K562 (cell line): ENCODE measurements around the gene AIF1. TPM values are rescaled to one million over a fixed set of nuclear protein-coding genes. Genes with fewer than 3 reads are reported as not detected.

Experiments
- RBM14 ChIP-seq: fragments of 200-400 bp; formaldehyde crosslinking; IDR thresholded peaks from 2 replicates; pipeline ENCODE4 v1.6.1; 2018; ENCODE audit warnings: low read depth, mild to moderate bottlenecking, low read length, moderate library complexity, borderline replicate concordance; ENCODE audit not compliant: insufficient read depth
- RHOXF2B ChIP-seq: fragments of 250-450 bp; sonication (Bioruptor Pico); conservative IDR thresholded peaks from 2 replicates; pipeline ENCODE4 v1.5.1; 2021
- SIX5 ChIP-seq, 2 experiments: IDR thresholded peaks; 2 replicates each; pipeline ENCODE4 v1.6.1; 2011; ENCODE audit warnings: low read length in 2 of 2, borderline replicate concordance in 1 of 2, low read depth in 1 of 2, mild to moderate bottlenecking in 1 of 2, moderate library complexity in 1 of 2; ENCODE audit not compliant: insufficient read depth in 1 of 2
- TAF9B ChIP-seq: fragments of 450-650 bp; IDR thresholded peaks from 2 replicates; pipeline ENCODE4 v1.6.1; 2018; ENCODE audit warnings: mild to moderate bottlenecking; ENCODE audit not compliant: partially characterized antibody
- ZNF408 ChIP-seq: fragments of 250-450 bp; sonication (Bioruptor Pico); IDR thresholded peaks from 2 replicates; pipeline ENCODE4 v1.4.0; 2020; ENCODE audit warnings: low read depth, mild to moderate bottlenecking, moderate library complexity
- polyA plus RNA-seq, 8 experiments: library from polyadenylated mRNA; depleted of rRNA in 4 of 8; stranded (reverse) in 5 of 8; unstranded in 3 of 8; fragments of >200 nt; fragmentation: Nextera tagmentation in 2 of 8; fragmentation: Illumina TruSeq in 1 of 8; extraction: Ambion mirVana in 2 of 8; extraction: Trizol in 1 of 8; gene quantifications; 2 replicates each; pipeline versions ENCODE4 v1.2.1 to v1.2.3, GENCODE V29; 2011 to 2014; ENCODE audit warnings: inconsistent platforms in 1 of 8, missing spikeins in 1 of 8
- total RNA-seq, 7 experiments: library from RNA; depleted of rRNA in 6 of 7; stranded (reverse); fragments of >200 nt in 6 of 7; fragmentation: Illumina TruSeq in 2 of 7; extraction: Trizol in 2 of 7; gene quantifications; 2 replicates each; pipeline versions ENCODE4 v1.2.1 to v1.2.3, GENCODE V29; 2011 to 2021; ENCODE audit warnings: low replicate concordance in 1 of 7
- TF ChIP-seq, protein P1 (sequence below): sonication (generic); formaldehyde crosslinking; IDR thresholded peaks from 2 replicates; pipeline ENCODE4 v1.8.0; 2023; ENCODE audit warnings: mild to moderate bottlenecking, missing genetic modification reagents
- TF ChIP-seq, protein P2 (sequence below): fragments of 450-650 bp; IDR thresholded peaks from 2 replicates; pipeline ENCODE4 v1.6.1; 2016; ENCODE audit warnings: low read depth
- TF ChIP-seq, protein P3 (sequence below): IDR thresholded peaks from 3 replicates; pipeline ENCODE4 v1.6.1; 2011; ENCODE audit warnings: borderline replicate concordance, mild to moderate bottlenecking, moderate library complexity; ENCODE audit not compliant: insufficient read length; ENCODE audit errors: extremely low read depth
- TF ChIP-seq, protein P4 (sequence below), 2 experiments: fragments of 450-650 bp in 1 of 2; sonication (generic) in 1 of 2; formaldehyde crosslinking; conservative IDR thresholded peaks; 2 replicates each; pipeline versions ENCODE4 v1.4.0 to v1.8.1; 2020 to 2022; ENCODE audit warnings: mild to moderate bottlenecking in 1 of 2, missing genetic modification reagents in 1 of 2

The AIF1 gene
- total and polyA plus RNA-seq, 9 of the 15 experiments (the other 6 are each of a cell fraction or from before 2014, with no cell fraction given), result 9.4 to 33.4 (median 19.4) TPM

DNA sequence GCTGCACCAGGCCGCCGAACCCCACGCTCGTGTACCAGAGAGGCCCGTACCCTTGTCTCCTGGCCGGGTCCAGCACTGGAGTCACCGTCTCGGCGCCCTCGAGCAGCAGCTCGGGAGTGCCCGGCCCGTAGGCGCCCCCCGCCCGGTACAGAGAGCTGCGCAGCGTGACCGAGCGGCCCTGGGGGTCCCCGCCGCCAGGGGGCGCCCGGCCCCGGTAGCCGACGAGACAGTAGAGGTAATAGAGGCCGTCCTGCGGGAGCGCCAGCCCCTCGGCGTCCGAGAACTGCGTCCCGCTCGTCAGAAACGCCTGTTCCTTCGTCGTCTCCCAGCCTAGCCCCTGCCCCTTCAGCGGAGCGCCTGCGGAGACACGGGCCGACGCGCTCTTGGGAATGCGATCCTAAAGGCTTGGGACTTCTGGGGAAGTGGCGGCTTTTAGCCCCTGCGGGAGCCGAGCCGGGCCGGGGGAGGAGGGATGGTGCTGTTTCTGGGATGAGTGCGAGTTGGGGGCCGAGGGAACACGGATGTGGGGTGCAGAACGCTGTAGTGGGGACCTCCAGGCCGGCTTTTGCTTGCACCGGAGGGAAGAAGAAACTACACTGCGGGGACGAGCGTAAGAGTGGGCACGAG is 34.1 kb upstream of the AIF1 start (continued):
- TF ChIP-seq, protein P1, sequence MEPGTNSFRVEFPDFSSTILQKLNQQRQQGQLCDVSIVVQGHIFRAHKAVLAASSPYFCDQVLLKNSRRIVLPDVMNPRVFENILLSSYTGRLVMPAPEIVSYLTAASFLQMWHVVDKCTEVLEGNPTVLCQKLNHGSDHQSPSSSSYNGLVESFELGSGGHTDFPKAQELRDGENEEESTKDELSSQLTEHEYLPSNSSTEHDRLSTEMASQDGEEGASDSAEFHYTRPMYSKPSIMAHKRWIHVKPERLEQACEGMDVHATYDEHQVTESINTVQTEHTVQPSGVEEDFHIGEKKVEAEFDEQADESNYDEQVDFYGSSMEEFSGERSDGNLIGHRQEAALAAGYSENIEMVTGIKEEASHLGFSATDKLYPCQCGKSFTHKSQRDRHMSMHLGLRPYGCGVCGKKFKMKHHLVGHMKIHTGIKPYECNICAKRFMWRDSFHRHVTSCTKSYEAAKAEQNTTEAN (CRISPR knock-in tag), result no peak
- peak; percentile 96; the same call in 1 of the 2 replicates for TF ChIP-seq RBM14
- TF ChIP-seq ZNF408 (CRISPR knock-in tag), result no peak
- TF ChIP-seq, protein P2, sequence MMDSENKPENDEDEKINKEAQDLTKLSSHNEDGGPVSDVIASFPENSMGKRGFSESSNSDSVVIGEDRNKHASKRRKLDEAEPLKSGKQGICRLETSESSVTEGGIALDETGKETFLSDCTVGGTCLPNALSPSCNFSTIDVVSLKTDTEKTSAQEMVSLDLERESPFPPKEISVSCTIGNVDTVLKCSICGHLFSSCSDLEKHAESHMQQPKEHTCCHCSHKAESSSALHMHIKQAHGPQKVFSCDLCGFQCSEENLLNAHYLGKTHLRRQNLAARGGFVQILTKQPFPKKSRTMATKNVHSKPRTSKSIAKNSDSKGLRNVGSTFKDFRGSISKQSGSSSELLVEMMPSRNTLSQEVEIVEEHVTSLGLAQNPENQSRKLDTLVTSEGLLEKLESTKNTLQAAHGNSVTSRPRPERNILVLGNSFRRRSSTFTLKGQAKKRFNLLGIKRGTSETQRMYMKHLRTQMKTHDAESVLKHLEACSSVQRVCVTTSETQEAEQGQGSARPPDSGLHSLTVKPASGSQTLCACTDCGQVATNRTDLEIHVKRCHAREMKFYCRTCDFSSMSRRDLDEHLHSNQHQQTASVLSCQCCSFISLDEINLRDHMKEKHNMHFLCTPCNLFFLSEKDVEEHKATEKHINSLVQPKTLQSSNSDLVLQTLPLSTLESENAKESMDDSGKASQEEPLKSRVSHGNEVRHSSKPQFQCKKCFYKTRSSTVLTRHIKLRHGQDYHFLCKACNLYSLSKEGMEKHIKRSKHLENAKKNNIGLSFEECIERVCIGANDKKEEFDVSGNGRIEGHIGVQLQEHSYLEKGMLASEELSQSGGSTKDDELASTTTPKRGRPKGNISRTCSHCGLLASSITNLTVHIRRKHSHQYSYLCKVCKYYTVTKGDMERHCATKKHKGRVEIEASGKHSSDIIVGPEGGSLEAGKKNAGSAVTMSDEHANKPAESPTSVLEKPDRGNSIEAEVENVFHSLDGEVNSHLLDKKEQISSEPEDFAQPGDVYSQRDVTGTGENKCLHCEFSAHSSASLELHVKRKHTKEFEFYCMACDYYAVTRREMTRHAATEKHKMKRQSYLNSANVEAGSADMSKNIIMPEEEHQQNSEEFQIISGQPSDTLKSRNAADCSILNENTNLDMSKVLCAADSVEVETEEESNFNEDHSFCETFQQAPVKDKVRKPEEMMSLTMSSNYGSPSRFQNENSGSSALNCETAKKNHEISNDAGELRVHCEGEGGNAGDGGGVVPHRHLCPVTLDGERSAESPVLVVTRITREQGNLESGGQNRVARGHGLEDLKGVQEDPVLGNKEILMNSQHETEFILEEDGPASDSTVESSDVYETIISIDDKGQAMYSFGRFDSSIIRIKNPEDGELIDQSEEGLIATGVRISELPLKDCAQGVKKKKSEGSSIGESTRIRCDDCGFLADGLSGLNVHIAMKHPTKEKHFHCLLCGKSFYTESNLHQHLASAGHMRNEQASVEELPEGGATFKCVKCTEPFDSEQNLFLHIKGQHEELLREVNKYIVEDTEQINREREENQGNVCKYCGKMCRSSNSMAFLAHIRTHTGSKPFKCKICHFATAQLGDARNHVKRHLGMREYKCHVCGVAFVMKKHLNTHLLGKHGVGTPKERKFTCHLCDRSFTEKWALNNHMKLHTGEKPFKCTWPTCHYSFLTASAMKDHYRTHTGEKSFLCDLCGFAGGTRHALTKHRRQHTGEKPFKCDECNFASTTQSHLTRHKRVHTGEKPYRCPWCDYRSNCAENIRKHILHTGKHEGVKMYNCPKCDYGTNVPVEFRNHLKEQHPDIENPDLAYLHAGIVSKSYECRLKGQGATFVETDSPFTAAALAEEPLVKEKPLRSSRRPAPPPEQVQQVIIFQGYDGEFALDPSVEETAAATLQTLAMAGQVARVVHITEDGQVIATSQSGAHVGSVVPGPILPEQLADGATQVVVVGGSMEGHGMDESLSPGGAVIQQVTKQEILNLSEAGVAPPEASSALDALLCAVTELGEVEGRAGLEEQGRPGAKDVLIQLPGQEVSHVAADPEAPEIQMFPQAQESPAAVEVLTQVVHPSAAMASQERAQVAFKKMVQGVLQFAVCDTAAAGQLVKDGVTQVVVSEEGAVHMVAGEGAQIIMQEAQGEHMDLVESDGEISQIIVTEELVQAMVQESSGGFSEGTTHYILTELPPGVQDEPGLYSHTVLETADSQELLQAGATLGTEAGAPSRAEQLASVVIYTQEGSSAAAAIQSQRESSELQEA, result no peak
- TF ChIP-seq, protein P3, sequence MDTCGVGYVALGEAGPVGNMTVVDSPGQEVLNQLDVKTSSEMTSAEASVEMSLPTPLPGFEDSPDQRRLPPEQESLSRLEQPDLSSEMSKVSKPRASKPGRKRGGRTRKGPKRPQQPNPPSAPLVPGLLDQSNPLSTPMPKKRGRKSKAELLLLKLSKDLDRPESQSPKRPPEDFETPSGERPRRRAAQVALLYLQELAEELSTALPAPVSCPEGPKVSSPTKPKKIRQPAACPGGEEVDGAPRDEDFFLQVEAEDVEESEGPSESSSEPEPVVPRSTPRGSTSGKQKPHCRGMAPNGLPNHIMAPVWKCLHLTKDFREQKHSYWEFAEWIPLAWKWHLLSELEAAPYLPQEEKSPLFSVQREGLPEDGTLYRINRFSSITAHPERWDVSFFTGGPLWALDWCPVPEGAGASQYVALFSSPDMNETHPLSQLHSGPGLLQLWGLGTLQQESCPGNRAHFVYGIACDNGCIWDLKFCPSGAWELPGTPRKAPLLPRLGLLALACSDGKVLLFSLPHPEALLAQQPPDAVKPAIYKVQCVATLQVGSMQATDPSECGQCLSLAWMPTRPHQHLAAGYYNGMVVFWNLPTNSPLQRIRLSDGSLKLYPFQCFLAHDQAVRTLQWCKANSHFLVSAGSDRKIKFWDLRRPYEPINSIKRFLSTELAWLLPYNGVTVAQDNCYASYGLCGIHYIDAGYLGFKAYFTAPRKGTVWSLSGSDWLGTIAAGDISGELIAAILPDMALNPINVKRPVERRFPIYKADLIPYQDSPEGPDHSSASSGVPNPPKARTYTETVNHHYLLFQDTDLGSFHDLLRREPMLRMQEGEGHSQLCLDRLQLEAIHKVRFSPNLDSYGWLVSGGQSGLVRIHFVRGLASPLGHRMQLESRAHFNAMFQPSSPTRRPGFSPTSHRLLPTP, result no peak
- TF ChIP-seq SIX5 (IDR thresholded peaks at IDR 0.05; ENCODE audit: borderline replicate concordance in 1 of 2, insufficient read depth in 1 of 2, low read depth in 1 of 2, low read length in 2 of 2), result no peak
- TF ChIP-seq, protein P4, sequence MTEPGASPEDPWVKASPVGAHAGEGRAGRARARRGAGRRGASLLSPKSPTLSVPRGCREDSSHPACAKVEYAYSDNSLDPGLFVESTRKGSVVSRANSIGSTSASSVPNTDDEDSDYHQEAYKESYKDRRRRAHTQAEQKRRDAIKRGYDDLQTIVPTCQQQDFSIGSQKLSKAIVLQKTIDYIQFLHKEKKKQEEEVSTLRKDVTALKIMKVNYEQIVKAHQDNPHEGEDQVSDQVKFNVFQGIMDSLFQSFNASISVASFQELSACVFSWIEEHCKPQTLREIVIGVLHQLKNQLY (CRISPR knock-in tag; conservative IDR thresholded peaks at IDR 0.05), result no peak
- TF ChIP-seq RHOXF2B, result no peak
- TF ChIP-seq TAF9B, result no peak
